ACHN (cell line): ENCODE results near the gene DISC1.

ENCODE experiments used
- DNase-seq: peaks from one replicate; pipeline ENCODE4 v3.0.0-alpha.2; 2015
- in situ Hi-C: cut with HindIII; loops from 2 replicates; pipeline ENCODE4 v1.10.0; 2017; ENCODE audit warnings: low sequenced_read_pairs, low pct_ligation_motif_present, low pct_unique_long_range_greater_than_20kb

DISC1 gene

GRCh38 chr1:231850786-231851185 lies 224.2 kb downstream of the DISC1 start:
- in situ Hi-C loops, result no loop called here
- DNase-seq, result no peak

GRCh38 chr1:231853588-231854207 lies 227.1 kb downstream of the DISC1 start:
- in situ Hi-C loops, result no loop called here
- no peak for DNase-seq

- DNase-seq, result no peak
- in situ Hi-C loops, result no loop called here
These were observed 228.8 kb downstream of the DISC1 start for GRCh38 chr1:231855361-231855760.

- in situ Hi-C loops, result no loop called here
- DNase-seq, result no peak
These were observed 229.3 kb downstream of the DISC1 start for GRCh38 chr1:231855926-231856325.

- no peak for DNase-seq
- in situ Hi-C loops, result no loop called here
These were observed 229.8 kb downstream of the DISC1 start for GRCh38 chr1:231856426-231856825.

GRCh38 chr1:231856894-231857293 lies 230.3 kb downstream of the DISC1 start:
- no peak for DNase-seq

GRCh38 chr1:231857609-231858135 lies 231.1 kb downstream of the DISC1 start:
- in situ Hi-C loops, result no loop called here

More at GRCh38 chr1:231856894-231857293, 230.3 kb downstream of the DISC1 start:
- in situ Hi-C loops, result no loop called here

GRCh38 chr1:231860221-231861088 lies 233.9 kb downstream of the DISC1 start:
- no peak for DNase-seq
- in situ Hi-C loops, result no loop called here

More at GRCh38 chr1:231857609-231858135, 231.1 kb downstream of the DISC1 start:
- no peak for DNase-seq

GRCh38 chr1:231861541-231862481 lies 235.2 kb downstream of the DISC1 start:
- no peak for DNase-seq
- in situ Hi-C loops, result no loop called here

GRCh38 chr1:231862611-231863010 lies 236.0 kb downstream of the DISC1 start:
- no peak for DNase-seq
- in situ Hi-C loops, result no loop called here

- in situ Hi-C loops, result no loop called here
- DNase-seq, result no peak
These were observed 238.7 kb downstream of the DISC1 start for GRCh38 chr1:231865331-231865730.

- in situ Hi-C loops, result no loop called here
- peak; percentile 52 for DNase-seq
These were observed 240.1 kb downstream of the DISC1 start for GRCh38 chr1:231866392-231867331.

- in situ Hi-C loops, result no loop called here
- no peak for DNase-seq
These were observed 241.0 kb downstream of the DISC1 start for GRCh38 chr1:231867607-231868006.

- DNase-seq, result no peak
- in situ Hi-C loops, result no loop called here
These were observed 242.8 kb downstream of the DISC1 start for GRCh38 chr1:231869364-231869763.

- no peak for DNase-seq
- in situ Hi-C loops, result no loop called here
These were observed 244.9 kb downstream of the DISC1 start for GRCh38 chr1:231871471-231871870.

GRCh38 chr1:231871878-231872277 lies 245.3 kb downstream of the DISC1 start:
- in situ Hi-C loops, result no loop called here
- DNase-seq, result no peak

GRCh38 chr1:231872461-231872910 lies 245.9 kb downstream of the DISC1 start:
- peak; percentile 5 for DNase-seq
- in situ Hi-C loops, result no loop called here

- DNase-seq, result no peak
- in situ Hi-C loops, result no loop called here
These were observed 252.1 kb downstream of the DISC1 start for GRCh38 chr1:231878737-231879136.
